ENCODE data around the gene GMPS. TPM values are rescaled to one million over a fixed set of nuclear protein-coding genes. Genes with fewer than 3 reads are reported as not detected.
A peak's percentile ranks its signal among the peaks of the same experiment; 100 is the strongest.
"Not testable (repeated sequence)": the region's sequence is repeated elsewhere in the genome, so short reads cannot be mapped to it uniquely, and the experiment has no call there.

GMPS gene
- total and polyA plus RNA-seq, 12 donors: 10.2 to 34.5 (median 29.6) TPM

- 89 to 91% methylated on average over 2 of the region's 2 CpGs for WGBS, 2 donors
- Histone ChIP-seq H3K27ac (no peak overlapping the region), H3K9me3 (no peaks in the 10 kb centered on the region), H3K36me3 (no peaks in the 10 kb centered on the region), H3K4me3 (no peak overlapping the region), H3K27me3 (no peaks in the 10 kb centered on the region), H3K4me1 (peaks cover 0 to 4% (median 0%) of the 10 kb centered on the region in 9 donors)
- no peak for DNase-seq
- intact Hi-C loops (cut with DNase I): loop anchor here in 2 of 10 donors (10.0 kb wide), 2 partner anchors 57 to 117 kb away; partner anchors contain the start of genes C3orf33 (in 1 of the 2) and PLCH1 (in 1 of the 2)
- ATAC-seq: no peak
- TF ChIP-seq, protein P1, sequence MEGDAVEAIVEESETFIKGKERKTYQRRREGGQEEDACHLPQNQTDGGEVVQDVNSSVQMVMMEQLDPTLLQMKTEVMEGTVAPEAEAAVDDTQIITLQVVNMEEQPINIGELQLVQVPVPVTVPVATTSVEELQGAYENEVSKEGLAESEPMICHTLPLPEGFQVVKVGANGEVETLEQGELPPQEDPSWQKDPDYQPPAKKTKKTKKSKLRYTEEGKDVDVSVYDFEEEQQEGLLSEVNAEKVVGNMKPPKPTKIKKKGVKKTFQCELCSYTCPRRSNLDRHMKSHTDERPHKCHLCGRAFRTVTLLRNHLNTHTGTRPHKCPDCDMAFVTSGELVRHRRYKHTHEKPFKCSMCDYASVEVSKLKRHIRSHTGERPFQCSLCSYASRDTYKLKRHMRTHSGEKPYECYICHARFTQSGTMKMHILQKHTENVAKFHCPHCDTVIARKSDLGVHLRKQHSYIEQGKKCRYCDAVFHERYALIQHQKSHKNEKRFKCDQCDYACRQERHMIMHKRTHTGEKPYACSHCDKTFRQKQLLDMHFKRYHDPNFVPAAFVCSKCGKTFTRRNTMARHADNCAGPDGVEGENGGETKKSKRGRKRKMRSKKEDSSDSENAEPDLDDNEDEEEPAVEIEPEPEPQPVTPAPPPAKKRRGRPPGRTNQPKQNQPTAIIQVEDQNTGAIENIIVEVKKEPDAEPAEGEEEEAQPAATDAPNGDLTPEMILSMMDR (IDR thresholded peaks at IDR 0.05): no peak
These were observed 8.8 kb upstream of the GMPS start for GRCh38 chr3:155861476-155862183.

DNA sequence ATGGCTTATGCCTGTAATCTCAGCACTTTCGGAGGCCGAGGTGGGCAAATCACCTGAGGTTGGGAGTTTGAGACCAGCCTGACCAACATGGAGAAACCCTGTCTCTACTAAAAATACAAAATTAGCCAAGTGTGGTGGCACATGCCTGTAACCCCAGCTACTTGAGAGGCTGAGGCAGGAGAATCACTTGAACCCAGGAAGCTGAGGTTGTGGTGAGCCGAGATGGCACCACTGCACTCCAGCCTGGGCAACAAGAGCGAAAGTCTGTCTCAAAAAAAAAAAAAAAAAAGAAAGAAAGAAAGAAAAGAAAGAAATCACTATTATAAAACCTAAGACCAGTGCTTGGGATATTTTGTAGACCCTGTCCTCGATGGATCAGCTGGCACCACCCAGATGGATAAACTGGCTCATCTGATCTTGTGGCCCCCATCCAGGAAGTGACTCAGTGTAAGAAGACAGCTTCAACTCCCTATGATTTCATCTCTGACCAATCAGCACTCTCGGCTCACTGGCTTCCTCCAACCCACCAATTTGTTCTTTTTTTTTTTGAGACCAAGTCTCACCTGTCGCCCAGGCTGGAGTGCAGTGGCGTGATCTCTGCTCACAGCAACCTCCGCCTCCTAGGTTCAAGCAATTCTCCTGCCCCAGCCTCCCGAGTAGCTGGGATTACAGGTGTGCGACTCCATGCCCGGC lies 8.0 kb upstream of the GMPS start:
- WGBS, 2 donors: 84 to 86% methylated on average over 12 of the region's 12 CpGs
- not testable (repeated sequence) for H3K9me3 ChIP-seq, H3K4me1 ChIP-seq, H3K4me3 ChIP-seq, ATAC-seq, H3K27me3 ChIP-seq, H3K36me3 ChIP-seq, DNase-seq, H3K27ac ChIP-seq
- intact Hi-C loops (cut with DNase I): loop anchor here in 2 of 10 donors (10.0 kb wide), 2 partner anchors 58 to 118 kb away; partner anchors contain the start of genes C3orf33 (in 1 of the 2) and PLCH1 (in 1 of the 2)

GRCh38 chr3:155863072-155863784 lies 7.2 kb upstream of the GMPS start:
- H3K27me3 ChIP-seq: no peaks in the 10 kb centered on the region
- no peak overlapping the region for H3K4me3 ChIP-seq
- intact Hi-C loops (cut with DNase I): loop anchor here in 2 of 10 donors (10.0 kb wide), 2 partner anchors 58 to 118 kb away; partner anchors contain the start of genes C3orf33 (in 1 of the 2) and PLCH1 (in 1 of the 2)
- no peaks in the 10 kb centered on the region for H3K36me3 ChIP-seq
- H3K9me3 ChIP-seq: no peaks in the 10 kb centered on the region
- ATAC-seq (no peak), DNase-seq (no peak)
- TF ChIP-seq, protein P1 (IDR thresholded peaks at IDR 0.05): no peak
- WGBS, 2 donors: 84 to 85% methylated on average over 12 of the region's 12 CpGs
- peaks cover 0 to 4% (median 0%) of the 10 kb centered on the region in 9 donors for H3K4me1 ChIP-seq
- no peak overlapping the region for H3K27ac ChIP-seq

DNA sequence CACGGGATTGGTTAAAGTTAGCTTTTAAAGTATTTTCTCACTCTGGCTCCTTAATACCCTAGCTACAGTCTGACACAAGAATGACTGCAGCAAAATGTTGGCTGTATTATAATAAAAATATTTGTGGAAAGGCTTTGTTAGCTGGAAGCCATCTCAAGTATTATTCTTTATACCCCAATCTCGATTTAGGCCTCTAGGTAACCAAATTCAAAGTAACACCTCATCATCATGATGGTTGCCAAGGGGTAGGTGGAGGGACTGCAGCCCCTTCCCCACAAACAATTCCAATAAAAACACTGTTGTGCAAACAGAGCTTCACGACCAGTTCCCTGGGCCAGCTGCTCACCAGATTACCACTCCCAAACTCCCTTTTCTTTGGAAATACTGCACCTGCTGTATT lies 759 bp upstream of the GMPS start:
- TF ChIP-seq, protein P1 (IDR thresholded peaks at IDR 0.05): no peak
- ATAC-seq: no peak
- Histone ChIP-seq H3K4me3 (peak overlapping the region in 9 of 10 donors; percentile 93 to 99 (median 97)), H3K4me1 (peaks cover 0 to 33% (median 23%) of the 10 kb centered on the region in 9 donors), H3K27me3 (no peaks in the 10 kb centered on the region), H3K27ac (peak overlapping the region; percentile 36 to 97 (median 94)), H3K36me3 (no peaks in the 10 kb centered on the region), H3K9me3 (no peaks in the 10 kb centered on the region)
- 48 to 51% methylated on average over 3 of the region's 3 CpGs for WGBS, 2 donors
- no peak for DNase-seq
- intact Hi-C loops (cut with DNase I): loop anchor here in 6 of 10 donors (1.0 to 10.0 kb wide), 6 partner anchors 15 to 125 kb away; partner anchors contain the start of genes C3orf33 (in 4 of the 6), SLC33A1 (in 3 of the 6) and PLCH1 (in 2 of the 6)

Data from heart right ventricle (tissue), 16 donors.